Calu3 (cell line): ENCODE data around the gene ATG2B. TPM values are rescaled to one million over a fixed set of nuclear protein-coding genes. Genes with fewer than 3 reads are reported as not detected.
A peak's percentile ranks its signal among the peaks of the same experiment; 100 is the strongest.

ENCODE experiments used
- Bru-seq: library from RNA; stranded (reverse); fragments of 400-500 nt; gene quantifications from one replicate; lab custom pipeline; 2021; lab: Mats Ljungman, UMichigan
- BruChase-seq, 2 experiments: library from RNA; stranded (reverse); fragments of 400-500 nt; gene quantifications; one replicate each; lab custom pipeline; 2021; lab: Mats Ljungman, UMichigan
- BruUV-seq: library from RNA; stranded (reverse); fragments of 400-500 nt; replicated peaks from 2 replicates; lab custom pipeline; 2021; lab: Mats Ljungman, UMichigan
- CTCF ChIA-PET: fragments of 300-600 bp; sonication (Branson Sonifier 250); formaldehyde crosslinking; loops from one replicate; lab custom pipeline; 2022; ENCODE audit warnings: antibody characterized with exemption; lab: Charles Lee
- DNase-seq: peaks from one replicate; pipeline ENCODE4 v3.0.0; 2022
- H3K27ac Mint-ChIP-seq: one replicate; pipeline ENCODE4 v1.8.0; 2022; ENCODE audit warnings: mixed read lengths; ENCODE audit not compliant: unreplicated experiment
- H3K27me3 Mint-ChIP-seq: one replicate; pipeline ENCODE4 v1.8.0; 2022; ENCODE audit warnings: mixed read lengths; ENCODE audit not compliant: unreplicated experiment
- H3K36me3 Mint-ChIP-seq: one replicate; pipeline ENCODE4 v1.8.0; 2022; ENCODE audit warnings: mild to moderate bottlenecking, moderate library complexity, mixed read lengths; ENCODE audit not compliant: insufficient read depth, unreplicated experiment
- H3K4me1 Mint-ChIP-seq: one replicate; pipeline ENCODE4 v1.8.0; 2022; ENCODE audit warnings: mild to moderate bottlenecking, low read depth, mixed read lengths; ENCODE audit not compliant: unreplicated experiment
- H3K4me3 Mint-ChIP-seq: one replicate; pipeline ENCODE4 v1.8.0; 2022; ENCODE audit warnings: mild to moderate bottlenecking, low read depth, moderate library complexity, mixed read lengths; ENCODE audit not compliant: unreplicated experiment
- H3K9me3 Mint-ChIP-seq: one replicate; pipeline ENCODE4 v1.8.0; 2022; ENCODE audit warnings: low read depth, mixed read lengths; ENCODE audit not compliant: unreplicated experiment
- CTCF ChIP-seq: fragments of 200-600 bp; IDR thresholded peaks from one replicate; pipeline ENCODE4 v1.8.0; 2022; ENCODE audit warnings: antibody characterized with exemption; ENCODE audit not compliant: unreplicated experiment
- intact Hi-C: fragments of 100-400 bp; cut with micrococcal nuclease; formaldehyde crosslinking; loops from one replicate; pipeline ENCODE4 v1.10.0; 2022; ENCODE audit not compliant: unreplicated experiment
- long read RNA-seq: library from polyadenylated mRNA; stranded (forward); transcript quantifications from one replicate; pipeline ENCODE4 v2.0.0, GENCODE V29; 2022
- total RNA-seq: library from RNA; stranded (reverse); gene quantifications from 2 replicates; pipeline ENCODE4 v1.2.3, GENCODE V29; 2022

Gene ATG2B
- total RNA-seq (13.0 and 14.5 TPM in 2 replicates), Bru-seq, nascent RNA (percentile 59 among the genes with signal in this experiment), BruChase-seq, experiment 1, labeled RNA remaining after a 6-hour chase (percentile 65 among the genes with signal in this experiment), BruChase-seq, experiment 2, labeled RNA remaining after a 2-hour chase (percentile 69 among the genes with signal in this experiment)
- long read RNA-seq, partial matches to known transcripts = 1 of 2 reads
- long read RNA-seq, other reads (novel, unspliced or antisense) = 1 of 2 reads

GRCh38 chr14:96362965-96363750 lies at the start of gene ATG2B, which contains the start of gene GSKIP:
TSS of gene ATG2B (minus strand) at chr14:96363341. CDS start at chr14:96362976, 365 bp downstream.
TSS of gene GSKIP (plus strand) at chr14:96363526. CDS start at chr14:96382248, 18,722 bp downstream.
- intact Hi-C loops = loop anchor here (5.0 kb wide), 1 partner anchor 56 kb away; no protein-coding TSS in a partner anchor
- H3K27ac Mint-ChIP-seq = peak within 1 kb of the TSS; percentile 86
- H3K9me3 Mint-ChIP-seq = no peaks in the 10 kb centered on the region
- no peaks in the 10 kb centered on the region for H3K27me3 Mint-ChIP-seq
- no TSS peak for BruUV-seq
- no peak for TF ChIP-seq CTCF
- peaks cover 13% of the 10 kb centered on the region for H3K4me1 Mint-ChIP-seq
- CTCF ChIA-PET = no interaction called here
- peaks cover 34% of the 10 kb centered on the region for H3K36me3 Mint-ChIP-seq
- peak; percentile 95 for DNase-seq
- H3K4me3 Mint-ChIP-seq = peak within 1 kb of the TSS; percentile 90

- DNase-seq = no peak
- CTCF ChIA-PET = no interaction called here
- H3K4me1 Mint-ChIP-seq = no peaks in the 10 kb centered on the region
- no peaks in the 10 kb centered on the region for H3K27me3 Mint-ChIP-seq
- no peaks in the 10 kb centered on the region for H3K36me3 Mint-ChIP-seq
- no TSS peak for BruUV-seq
- H3K4me3 Mint-ChIP-seq = no peak overlapping the region
- H3K27ac Mint-ChIP-seq = no peak overlapping the region
- H3K9me3 Mint-ChIP-seq = no peaks in the 10 kb centered on the region
- no peak for TF ChIP-seq CTCF
- intact Hi-C loops = no loop called here
Observed at GRCh38 chr14:96410119-96410518, 47.0 kb upstream of the ATG2B start.

- H3K27me3 Mint-ChIP-seq = no peaks in the 10 kb centered on the region
- DNase-seq = no peak
- CTCF ChIA-PET = no interaction called here
- H3K9me3 Mint-ChIP-seq = no peaks in the 10 kb centered on the region
- BruUV-seq = no TSS peak
- H3K36me3 Mint-ChIP-seq = no peaks in the 10 kb centered on the region
- no peak for TF ChIP-seq CTCF
- intact Hi-C loops = no loop called here
- no peaks in the 10 kb centered on the region for H3K4me1 Mint-ChIP-seq
- H3K4me3 Mint-ChIP-seq = no peak overlapping the region
- no peak overlapping the region for H3K27ac Mint-ChIP-seq
Observed at GRCh38 chr14:96409701-96410100, 46.6 kb upstream of the ATG2B start.

GRCh38 chr14:96408608-96409007 lies 45.5 kb upstream of the ATG2B start:
- CTCF ChIA-PET = no interaction called here
- TF ChIP-seq CTCF = no peak
- H3K4me1 Mint-ChIP-seq = no peaks in the 10 kb centered on the region
- no peak overlapping the region for H3K4me3 Mint-ChIP-seq
- no peaks in the 10 kb centered on the region for H3K9me3 Mint-ChIP-seq
- no TSS peak for BruUV-seq
- H3K36me3 Mint-ChIP-seq = no peaks in the 10 kb centered on the region
- no peak overlapping the region for H3K27ac Mint-ChIP-seq
- DNase-seq = no peak
- intact Hi-C loops = no loop called here
- no peaks in the 10 kb centered on the region for H3K27me3 Mint-ChIP-seq
